Lower leg skin (tissue), 3 donors: ENCODE data around the gene NKAIN2.

Source experiments
- CTCF ChIP-seq, 3 donors: fragments of 450-650 bp; IDR thresholded peaks; one replicate each; pipeline ENCODE4 v1.5.1; 2016; ENCODE audit warnings: antibody characterized with exemption in 3 of 3, mild to moderate bottlenecking in 3 of 3, moderate library complexity in 2 of 3
- POLR2A ChIP-seq, 2 donors: fragments of 450-650 bp; IDR thresholded peaks; one replicate each; pipeline ENCODE4 v1.6.1; 2016 to 2017; ENCODE audit warnings: antibody characterized with exemption in 2 of 2, mild to moderate bottlenecking in 1 of 2, moderate library complexity in 1 of 2

- TF ChIP-seq CTCF (IDR thresholded peaks at IDR 0.05) (no peak), POLR2A (IDR thresholded peaks at IDR 0.05) (no peak)
Measured at GRCh38 chr6:124573953-124574352, 770.3 kb downstream of the NKAIN2 start.
